COLO829 (cell line): ENCODE data around the gene HYPK.
"Not testable (repeated sequence)": the region's sequence is repeated elsewhere in the genome, so short reads cannot be mapped to it uniquely, and the experiment has no call there.

Source experiments
- DNase-seq: peaks from one replicate; pipeline ENCODE4 v3.0.0; 2012; ENCODE audit warnings: low spot score

The HYPK gene

DNA sequence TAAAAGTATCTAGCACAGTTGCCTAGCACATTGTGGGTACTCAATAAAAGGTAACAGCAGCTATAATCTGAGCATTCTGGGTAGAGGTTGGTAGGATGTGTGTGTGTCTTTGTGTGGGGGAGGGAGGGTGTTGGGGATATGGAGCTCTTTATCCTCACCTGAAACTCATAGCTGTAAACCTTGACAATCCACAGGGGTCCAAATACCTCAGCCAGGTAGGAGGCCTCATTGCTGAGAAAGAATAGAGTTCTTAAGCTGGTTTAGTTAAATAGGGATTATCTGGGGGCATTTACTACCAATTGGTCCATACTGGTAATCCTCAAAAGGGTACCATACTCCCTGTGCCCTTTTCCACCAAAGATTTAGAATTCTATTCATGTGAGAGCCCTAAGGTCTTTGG is 4.4 kb upstream of the HYPK start:
- DNase-seq: no peak

DNA sequence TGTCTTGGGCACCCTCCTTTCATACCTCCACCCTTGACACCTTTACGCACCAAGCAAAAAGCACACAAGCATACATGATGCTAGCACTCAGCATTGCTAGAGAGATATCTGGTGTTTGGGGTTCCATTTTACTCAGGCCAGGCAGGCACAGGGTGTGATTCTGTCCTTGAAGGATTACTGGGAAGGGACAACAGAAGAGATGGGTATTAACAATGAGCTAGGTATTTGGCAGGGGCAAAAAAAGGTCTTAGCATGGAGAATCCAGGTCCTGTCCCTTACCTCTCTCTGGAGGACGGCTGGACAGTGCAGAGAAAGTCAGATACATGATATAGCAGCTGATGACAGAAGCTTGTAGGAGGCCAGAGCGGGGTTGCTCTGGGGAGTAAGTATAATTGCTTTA is 3.8 kb upstream of the HYPK start:
- DNase-seq: no peak

DNA sequence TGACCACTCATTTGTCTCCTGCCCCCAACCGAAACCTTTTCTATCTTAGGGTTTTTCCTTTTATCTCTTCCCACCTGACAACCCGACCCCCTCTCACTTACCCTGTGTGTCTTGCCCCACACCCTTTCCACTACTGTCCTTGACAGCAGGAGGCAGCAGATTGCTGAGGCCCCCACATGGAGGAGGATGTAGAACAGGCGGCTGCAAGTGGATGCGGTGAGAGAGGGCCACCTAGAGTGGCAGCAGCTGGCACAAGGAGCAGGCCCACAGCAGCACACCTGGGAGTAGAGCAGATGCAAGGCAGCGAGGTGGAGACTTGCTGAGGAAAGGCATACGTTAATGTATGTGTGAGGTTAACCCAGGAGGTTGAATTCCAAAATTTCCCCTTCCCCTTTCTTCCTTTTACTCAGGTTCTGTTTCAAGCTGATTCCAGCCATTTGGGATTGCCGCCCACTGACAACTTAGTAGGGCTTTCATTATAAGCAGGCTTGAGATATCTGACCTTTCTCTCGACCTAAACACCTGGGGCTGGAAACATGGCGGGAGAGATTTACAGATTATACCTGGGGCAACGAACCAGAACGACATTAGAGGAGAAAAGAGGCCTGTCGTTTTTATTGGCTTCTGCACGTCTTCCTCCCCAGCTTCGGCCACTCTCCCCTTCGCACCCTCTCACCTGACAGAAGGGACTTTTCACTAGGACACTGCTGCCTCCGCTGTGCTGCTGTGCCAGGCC is 1.0 kb upstream of the HYPK start:
- DNase-seq: no peak

DNA sequence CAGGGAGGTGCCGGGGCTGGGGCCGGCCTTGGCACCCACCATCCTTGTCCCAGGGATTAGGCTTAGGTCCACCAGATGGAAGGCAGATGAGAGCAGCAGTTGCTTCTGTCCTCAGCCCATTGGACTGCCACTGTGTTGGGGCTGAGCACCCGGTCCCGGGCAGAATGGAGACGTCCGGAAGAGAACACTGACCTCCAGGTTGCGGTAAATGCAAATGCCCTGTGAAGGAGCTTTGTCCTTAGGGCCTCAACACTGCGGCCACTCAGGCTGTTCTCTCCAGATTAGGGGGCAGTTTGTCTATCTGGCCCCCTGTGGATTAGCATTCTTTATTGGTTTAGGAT is 484 bp upstream of the HYPK start, which contains the start of gene SERINC4:
Gene SERINC4 (minus strand): TSS at position 276 of the 341 bp plus-strand sequence. CDS start 234 bp downstream, at position 42.
- no peak for DNase-seq

DNA sequence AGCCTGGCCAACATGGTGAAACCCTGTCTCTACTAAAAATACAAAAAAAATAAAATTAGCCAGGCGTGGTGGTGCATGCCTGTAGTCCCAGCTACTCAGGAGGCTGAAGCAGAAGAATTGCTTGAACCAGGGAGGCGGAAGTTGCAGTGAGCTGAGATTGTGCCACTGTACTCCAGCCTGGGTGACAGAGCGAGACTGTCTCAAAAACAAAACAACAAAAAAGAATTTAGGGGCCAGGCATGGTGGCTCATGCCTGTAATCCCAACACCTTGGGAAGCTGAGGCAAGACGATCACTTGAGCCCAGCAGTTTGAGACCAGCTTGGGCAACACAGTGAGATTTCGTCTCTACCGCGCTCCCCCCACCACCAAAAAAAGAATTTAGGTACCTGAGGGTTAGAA is 2.3 kb downstream of the HYPK start:
- DNase-seq: not testable (repeated sequence)

DNA sequence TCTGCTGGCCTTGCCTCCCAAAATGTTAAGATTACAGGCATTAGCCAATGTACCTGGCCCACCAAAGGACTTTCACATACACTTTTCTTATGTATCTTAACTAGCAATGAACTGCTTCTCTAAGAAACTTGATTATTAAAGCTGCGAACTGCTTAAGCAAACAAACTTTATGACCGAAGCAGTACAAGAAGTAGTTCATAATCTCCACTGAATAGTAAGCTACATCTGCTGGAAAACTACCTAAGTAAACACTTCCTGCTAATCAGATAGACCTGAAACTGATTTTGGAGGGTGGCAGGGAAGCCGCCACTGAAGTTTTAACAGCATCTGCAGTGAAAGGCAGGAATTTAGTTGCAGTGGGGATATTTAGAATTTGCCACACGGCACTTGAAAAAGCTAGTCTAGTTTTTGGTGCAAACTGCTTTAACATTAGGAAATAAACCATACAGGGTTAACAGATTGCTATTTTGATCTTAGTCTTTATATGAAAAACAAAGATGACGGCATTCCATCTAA is 8.1 kb downstream of the HYPK start:
- no peak for DNase-seq

DNA sequence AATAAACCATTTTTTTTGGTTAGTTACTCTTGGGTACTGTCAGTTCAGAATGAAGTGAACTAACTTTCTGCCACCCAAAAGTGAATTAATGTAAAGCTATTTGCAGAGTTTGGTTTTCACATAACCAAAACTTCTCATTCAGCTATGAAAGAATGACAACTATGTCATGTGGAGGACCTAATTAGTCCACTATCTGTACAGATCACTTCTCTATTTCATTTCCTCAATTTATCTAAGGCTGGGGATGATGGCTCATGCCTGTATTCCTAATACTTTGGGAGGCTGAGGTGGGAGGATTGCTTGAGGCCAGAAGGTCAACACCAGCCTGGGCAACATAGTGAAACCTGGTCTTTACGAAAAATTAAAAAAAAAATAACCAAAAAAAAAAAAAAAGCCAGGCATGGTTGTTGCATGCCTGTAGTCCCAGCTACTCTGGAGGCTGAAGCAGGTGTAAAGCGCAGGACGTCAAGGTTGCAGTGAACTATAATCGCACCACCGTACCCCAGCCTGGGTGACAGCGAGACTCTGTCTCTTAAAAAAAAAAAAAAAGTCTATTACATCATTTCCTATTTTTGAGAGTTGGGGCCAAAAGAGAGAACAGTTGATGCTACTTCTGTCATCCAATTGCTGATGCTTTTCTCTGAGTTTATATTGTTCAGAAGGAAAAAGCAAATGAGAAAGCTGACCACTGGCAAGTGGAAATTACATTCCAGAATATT is 8.7 kb downstream of the HYPK start:
- DNase-seq: no peak

DNA sequence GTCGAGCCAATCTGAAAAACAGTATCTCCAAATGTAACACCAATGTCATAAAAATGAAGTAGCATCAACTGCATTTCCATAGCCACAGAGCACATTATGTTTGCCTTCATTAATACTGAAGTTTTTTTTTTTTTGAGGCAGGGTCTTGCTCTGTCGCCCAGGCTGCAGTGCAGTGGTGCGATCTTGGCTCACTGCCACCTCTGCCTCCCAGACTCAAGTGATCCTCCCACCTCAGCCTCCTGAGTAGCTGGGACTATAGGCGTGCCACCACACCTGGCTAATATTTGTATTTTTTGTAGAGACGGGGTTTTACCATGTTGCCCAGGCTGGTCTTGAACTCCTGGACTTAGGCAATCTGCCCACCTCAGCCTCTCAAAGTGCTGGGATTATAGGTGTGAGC is 14.7 kb downstream of the HYPK start:
- not testable (repeated sequence) for DNase-seq

DNA sequence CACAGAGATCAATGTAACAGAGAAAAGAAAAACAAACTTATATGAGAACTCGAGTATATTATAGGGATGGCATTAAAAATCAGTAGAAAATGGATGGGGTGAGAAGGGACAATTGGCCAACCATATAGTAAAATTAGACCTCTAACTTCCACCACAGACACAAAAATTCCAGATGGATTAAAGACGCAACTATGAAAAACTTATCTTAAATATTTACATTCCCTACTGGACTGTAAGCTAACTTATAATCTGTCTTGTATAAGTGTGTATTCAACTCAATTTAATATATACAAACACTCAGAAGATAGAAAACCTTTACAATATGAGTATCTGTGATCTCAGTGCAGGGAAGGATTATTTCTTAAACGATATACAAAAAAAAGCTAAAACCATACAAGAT is 21.1 kb downstream of the HYPK start:
- no peak for DNase-seq

DNA sequence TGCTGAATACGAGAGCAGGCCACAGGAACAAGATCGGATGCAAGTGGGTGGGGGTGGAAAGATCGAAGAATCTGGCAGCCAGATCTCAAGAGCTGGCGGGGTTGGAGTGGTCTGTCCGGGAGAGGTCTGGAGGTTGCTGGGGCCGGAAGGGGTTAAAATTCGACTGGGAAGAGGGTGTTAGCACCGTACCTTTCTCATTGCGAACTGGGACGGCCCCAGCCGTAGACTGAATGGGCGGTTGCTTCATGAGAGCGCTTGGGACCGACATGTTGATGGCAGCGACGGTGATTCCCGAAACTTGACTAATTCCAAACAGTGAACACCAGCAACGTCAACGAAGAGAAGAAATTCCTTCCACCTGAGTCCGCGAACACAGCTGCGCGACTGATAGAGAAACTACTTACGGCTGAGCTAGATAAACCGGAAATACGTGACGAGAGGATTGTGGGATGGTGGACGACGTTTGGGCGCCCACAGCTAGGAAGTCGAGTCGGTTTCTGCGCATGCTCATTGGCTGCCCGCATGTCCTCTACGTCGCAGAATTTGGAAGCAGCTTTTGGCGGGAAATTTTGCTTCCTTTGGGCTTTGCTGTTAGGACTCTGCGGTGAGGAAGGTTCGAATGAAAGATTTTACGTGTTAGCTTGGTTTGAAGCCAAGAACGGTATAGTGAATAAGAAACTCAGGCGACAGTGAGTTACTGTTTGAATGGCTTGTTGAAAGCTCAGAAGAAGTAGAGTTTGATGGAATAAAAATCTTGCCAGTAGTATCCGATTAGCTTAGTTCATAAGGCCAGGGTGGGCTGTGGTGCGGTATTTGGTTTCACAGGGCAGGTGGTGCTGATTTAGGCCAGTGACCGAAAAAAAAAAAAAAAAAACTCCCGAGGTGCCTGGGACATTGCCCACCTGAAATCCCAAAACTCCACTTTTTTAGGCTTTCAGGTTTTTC is 24.2 kb downstream of the HYPK start, which contains the start of gene MFAP1:
Gene MFAP1 (minus strand): TSS at position 389 of the 945 bp plus-strand sequence. CDS start 121 bp downstream, at position 268.
- DNase-seq: peak; percentile 95

DNA sequence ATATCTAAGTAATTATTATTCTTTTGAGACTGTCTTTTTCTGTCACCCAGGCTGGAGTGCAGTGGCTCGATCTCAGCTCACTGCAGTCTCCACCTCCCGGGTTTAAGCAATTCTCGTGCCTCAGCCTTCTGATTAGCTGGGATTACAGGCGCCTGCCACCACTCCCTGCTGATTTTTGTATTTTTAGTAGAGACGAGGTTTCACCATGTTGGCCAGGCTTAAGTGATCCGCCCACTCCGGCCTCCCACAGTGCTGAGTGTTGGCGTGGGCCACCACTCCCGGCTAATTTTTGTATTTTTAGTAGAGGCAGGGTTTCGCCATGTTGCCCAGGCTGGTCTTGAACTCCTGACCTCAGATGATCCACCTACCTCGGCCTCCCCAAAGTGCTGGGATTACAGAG is 24.9 kb downstream of the HYPK start:
- DNase-seq: not testable (repeated sequence)

DNA sequence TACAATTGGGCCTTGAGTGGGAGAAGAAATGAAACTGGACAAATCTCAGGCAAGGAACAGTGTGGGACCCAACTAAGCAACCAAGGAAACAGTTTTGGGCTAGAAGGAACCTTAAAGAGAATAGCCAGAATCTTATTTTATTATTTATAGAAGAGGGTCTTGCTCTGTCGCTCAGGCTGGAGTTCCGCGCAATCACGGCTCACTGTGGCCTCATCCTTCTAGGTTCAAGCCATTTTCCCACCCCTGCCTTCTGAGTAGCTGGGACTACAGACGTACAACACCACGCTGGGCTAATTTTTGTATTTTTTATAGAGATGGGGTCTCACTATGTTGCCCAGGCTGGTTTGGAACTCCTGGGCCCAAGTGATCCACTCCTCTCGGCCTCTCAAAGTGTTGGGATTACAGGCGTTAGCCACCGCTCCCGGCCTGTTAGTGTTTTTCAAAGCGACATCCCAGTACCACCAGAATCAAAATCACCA is 25.7 kb downstream of the HYPK start:
- no peak for DNase-seq

DNA sequence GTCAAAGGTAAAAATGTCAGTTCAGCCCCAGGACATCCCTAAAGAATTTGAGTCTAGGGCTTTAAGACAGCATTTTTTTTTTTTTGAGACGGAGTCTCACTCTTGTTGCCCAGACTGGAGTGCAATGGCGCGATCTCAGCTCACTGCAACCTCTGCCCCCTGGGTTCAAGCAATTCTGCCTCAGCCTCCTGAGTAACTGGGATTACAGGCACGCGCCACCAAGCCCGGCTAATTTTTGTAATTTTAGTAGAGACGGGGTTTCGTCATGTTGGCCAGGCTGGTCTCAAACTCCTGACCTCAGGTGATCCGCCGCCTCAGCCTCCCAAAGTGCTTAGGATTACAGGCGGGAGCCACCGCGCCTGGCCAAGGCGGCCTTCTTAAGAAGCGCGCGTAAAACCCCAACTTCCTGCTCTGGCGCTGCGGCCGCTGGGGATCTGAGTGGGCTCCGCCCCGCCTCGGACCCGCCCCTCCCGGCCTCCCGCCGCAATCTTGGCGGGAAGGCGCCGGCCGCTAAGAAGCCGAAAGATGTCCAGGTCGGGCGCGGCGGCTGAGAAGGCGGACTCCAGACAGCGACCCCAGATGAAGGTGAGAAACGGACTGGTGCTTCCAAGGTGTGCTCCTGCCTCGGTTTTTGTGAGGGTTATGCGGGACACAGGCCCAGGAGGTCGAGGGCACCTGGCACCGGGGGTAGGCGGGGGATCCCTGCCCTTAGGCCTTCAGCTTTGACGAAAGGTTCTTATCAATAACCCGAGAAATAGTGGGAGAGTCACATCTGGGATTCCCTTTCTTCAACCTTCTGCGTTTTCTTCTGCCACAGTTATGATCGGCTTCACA is 26.3 kb downstream of the HYPK start, which contains the start of gene WDR76:
Gene WDR76 (plus strand): TSS at position 495 of the 834 bp plus-strand sequence. CDS start 31 bp downstream, at position 526.
- peak; percentile 42 for DNase-seq

DNA sequence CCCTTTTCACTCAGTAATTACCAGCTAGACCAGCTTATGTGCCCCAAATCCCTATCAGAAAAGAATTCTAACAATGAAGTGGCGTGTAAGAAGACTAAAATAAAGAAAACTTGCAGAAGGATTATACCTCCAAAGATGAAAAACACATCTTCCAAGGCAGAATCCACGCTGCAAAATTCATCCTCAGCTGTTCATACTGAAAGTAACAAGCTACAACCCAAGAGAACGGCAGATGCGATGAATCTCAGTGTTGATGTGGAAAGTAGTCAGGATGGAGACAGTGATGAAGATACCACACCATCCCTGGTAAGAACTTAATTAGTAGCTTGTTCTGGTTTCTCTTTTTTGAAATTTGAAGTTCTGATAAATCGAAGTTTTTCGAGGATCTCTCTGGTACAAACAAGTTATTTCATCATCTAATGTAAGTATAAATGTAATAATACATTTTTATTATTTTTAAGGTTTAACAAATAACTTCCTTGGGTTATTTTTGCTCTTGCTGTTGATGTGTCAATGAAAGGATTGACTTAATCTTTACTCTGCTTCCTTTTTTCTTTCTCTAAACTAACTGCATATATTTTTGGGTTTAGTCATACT is 27.8 kb downstream of the HYPK start:
- DNase-seq: no peak

DNA sequence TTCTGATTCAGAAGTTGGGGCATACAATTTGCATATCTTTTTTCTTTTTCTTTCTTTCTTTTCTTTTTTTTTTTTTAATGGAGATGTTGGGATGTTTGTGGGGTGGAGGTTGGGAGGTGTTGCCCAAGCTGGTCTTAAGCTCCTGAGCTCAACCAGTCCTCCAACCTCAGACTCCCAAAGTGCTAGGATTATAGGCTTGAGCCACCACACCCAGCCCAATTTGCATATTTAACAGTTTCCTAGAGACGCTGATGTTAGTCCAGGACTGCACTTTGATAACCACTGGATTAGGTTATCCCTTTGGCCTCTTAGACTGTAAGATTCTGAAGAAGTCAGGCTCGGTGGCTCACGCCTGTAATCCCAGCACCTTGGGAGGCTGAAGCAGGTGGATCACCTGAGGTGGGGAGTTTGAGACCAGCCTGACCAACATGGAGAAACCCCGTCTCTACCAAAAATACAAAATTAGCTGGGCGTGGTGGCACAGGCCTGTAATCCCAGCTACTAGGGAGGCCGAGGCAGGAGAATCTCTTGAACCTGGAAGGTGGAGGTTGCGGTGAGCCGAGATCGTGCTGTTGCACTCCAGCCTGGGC is 29.6 kb downstream of the HYPK start:
- not testable (repeated sequence) for DNase-seq

DNA sequence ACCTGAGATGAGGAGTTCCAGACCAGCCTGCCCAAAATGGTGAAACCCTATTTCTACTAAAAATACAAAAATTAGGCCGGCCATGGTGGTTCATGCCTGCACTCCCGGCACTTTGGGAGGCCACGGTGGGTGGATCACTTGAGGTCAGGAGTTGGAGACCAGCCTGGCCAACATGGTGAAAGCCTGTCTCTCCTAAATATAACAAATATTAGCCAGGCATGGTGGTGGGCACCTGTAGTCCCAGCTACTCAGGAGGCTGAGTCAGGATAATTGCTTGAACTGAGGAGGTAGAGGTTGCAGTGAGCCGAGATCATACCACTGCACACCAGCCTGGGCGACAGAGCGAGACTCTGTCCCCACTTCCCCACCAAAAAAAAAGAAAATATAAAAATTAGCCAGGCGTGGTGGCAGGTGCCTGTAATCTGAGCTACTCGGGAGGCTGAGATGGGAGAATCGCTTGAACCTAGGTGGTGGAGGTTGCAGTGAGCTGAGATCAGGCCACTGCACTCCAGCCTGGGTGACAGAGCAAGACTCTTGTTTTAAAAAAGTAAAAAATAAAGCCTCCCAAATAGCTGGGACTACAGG is 30.4 kb downstream of the HYPK start:
- DNase-seq: not testable (repeated sequence)

DNA sequence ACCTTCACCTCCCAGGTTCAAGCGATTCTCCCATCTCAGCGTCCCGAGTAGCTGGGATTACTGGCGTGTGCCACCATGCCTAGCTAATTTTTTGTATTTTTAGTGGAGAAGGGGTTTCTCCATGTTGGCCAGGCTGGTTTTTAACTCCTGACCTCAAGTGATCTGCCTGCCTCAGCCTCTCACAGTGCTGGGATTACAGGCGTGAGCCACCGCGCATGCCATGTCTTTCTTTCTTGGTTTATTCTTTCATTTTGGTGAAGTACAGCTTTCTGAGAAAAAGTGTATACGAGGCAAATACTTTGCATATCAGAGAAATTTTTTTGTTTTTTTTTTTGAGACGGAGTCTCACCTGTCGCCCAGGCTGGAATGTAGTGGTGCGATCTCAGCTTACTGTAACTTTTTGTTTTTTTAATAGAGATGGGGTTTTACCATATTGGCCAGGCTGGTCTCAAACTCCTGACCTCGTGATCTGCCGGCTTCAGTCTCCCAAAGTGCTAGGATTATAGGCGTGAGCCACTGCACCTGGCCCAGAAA is 31.2 kb downstream of the HYPK start:
- not testable (repeated sequence) for DNase-seq

DNA sequence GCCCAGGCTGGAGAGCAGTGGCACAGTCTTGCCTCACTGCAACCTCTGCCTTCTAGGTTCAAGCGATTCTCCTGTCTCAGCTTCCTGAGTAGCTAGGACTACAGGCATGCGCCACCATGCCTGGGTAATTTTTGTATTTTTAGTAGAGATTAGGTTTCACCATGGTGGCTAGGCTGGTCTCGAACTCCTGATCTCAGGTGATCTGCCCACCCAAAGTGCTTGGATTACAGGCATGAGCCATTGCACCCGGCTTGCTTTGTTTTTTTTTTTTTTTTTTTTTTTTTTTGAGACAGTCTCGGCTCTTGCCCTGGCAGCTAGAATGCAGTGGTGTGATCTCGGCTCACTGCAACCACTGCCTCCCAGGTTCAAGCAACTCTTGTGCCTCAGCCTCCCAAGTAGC is 32.1 kb downstream of the HYPK start:
- DNase-seq: not testable (repeated sequence)

DNA sequence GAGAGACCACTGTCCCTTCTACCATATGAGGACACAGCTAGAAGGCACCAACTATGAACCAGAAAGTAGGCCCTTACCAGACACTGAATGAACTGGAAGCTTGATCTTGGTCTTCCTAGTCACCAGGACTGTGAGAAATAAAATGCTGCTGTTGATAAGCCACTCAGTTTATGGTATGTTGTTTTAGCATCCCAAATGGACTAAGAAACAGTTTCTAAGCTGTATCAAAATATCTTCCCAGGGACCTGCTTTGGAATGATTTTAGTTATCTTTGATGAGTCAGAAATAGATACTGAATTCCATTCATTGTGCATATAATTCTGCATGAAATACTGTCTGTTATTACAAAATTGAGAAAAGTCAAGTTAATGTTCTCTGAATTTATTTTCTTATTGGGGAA is 45.0 kb downstream of the HYPK start:
- DNase-seq: no peak
